Neural cell (in vitro differentiated cells): ENCODE measurements around the gene C14orf119.

Experiments used
- CTCF ChIP-seq: fragments of 450-650 bp; IDR thresholded peaks from 2 replicates; pipeline ENCODE4 v1.5.1; 2014; ENCODE audit warnings: antibody characterized with exemption, mild to moderate bottlenecking, moderate library complexity; ENCODE audit not compliant: poor library complexity, severe bottlenecking
- EZH2 ChIP-seq: fragments of 200-600, 300-800 bp; shearing (Covaris generic), sonication (generic); IDR thresholded peaks from 2 replicates; pipeline ENCODE4 v1.6.1; 2014; ENCODE audit warnings: antibody characterized with exemption, low read length, borderline replicate concordance, mild to moderate bottlenecking; ENCODE audit not compliant: insufficient read depth, poor library complexity, severe bottlenecking
- MXI1 ChIP-seq: fragments of 450-650 bp; conservative IDR thresholded peaks from 2 replicates; pipeline ENCODE4 v1.6.1; 2014; ENCODE audit warnings: antibody characterized with exemption, mild to moderate bottlenecking; ENCODE audit not compliant: poor library complexity, severe bottlenecking
- REST ChIP-seq: IDR thresholded peaks from 2 replicates; pipeline ENCODE4 v1.6.1; 2012; ENCODE audit warnings: borderline replicate concordance
- TAF1 ChIP-seq: IDR thresholded peaks from 2 replicates; pipeline ENCODE4 v1.6.1; 2012; ENCODE audit warnings: low read depth

GRCh38 chr14:23130871-23131270, 35.6 kb downstream of the C14orf119 start:
- no peak for TF ChIP-seq EZH2
- TF ChIP-seq MXI1 = no peak
- TF ChIP-seq CTCF = no peak
- no peak for TF ChIP-seq REST
- TF ChIP-seq TAF1 = no peak
